Measurements from ENCODE around the gene EPB41L3. TPM values are rescaled to one million over a fixed set of nuclear protein-coding genes. Genes with fewer than 3 reads are reported as not detected.

The EPB41L3 gene
- total RNA-seq, 1 experiment from 2014 or later: 20.6 TPM

DNA sequence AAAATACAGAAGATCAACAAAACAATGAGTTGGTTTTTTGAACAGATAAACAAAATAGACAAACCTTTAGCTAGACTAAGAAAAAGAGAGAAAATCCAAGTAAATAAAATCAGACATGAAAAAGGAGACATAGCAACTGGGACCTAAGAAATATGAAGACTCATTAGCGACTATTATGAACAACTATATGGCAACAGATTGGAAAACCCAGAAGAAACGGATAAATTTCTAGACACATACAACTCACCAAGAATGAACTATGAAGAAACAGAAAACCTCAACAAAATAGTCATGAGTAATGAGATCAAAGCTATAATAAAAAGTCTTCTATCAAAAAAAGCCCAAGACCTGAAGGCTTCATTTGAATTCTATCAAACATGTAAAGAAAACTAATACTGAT is 59.3 kb downstream of the EPB41L3 start:
- DNase-seq (ENCODE audit: low spot score) (no peak), ATAC-seq (no peak)
- no peak overlapping the region for H3K27ac Mint-ChIP-seq
- peaks cover 19% of the 10 kb centered on the region for H3K9me3 Mint-ChIP-seq
- peaks cover 24% of the 10 kb centered on the region for H3K4me1 Mint-ChIP-seq
- H3K36me3 Mint-ChIP-seq: peaks cover 17% of the 10 kb centered on the region
- no peak for TF ChIP-seq ELF4 (CRISPR knock-in tag; IDR thresholded peaks at IDR 0.05; ENCODE audit: low read depth)
- TF ChIP-seq, protein P1, sequence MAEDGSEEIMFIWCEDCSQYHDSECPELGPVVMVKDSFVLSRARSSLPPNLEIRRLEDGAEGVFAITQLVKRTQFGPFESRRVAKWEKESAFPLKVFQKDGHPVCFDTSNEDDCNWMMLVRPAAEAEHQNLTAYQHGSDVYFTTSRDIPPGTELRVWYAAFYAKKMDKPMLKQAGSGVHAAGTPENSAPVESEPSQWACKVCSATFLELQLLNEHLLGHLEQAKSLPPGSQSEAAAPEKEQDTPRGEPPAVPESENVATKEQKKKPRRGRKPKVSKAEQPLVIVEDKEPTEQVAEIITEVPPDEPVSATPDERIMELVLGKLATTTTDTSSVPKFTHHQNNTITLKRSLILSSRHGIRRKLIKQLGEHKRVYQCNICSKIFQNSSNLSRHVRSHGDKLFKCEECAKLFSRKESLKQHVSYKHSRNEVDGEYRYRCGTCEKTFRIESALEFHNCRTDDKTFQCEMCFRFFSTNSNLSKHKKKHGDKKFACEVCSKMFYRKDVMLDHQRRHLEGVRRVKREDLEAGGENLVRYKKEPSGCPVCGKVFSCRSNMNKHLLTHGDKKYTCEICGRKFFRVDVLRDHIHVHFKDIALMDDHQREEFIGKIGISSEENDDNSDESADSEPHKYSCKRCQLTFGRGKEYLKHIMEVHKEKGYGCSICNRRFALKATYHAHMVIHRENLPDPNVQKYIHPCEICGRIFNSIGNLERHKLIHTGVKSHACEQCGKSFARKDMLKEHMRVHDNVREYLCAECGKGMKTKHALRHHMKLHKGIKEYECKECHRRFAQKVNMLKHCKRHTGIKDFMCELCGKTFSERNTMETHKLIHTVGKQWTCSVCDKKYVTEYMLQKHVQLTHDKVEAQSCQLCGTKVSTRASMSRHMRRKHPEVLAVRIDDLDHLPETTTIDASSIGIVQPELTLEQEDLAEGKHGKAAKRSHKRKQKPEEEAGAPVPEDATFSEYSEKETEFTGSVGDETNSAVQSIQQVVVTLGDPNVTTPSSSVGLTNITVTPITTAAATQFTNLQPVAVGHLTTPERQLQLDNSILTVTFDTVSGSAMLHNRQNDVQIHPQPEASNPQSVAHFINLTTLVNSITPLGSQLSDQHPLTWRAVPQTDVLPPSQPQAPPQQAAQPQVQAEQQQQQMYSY (CRISPR knock-in tag; IDR thresholded peaks at IDR 0.05): no peak
- no peak for TF ChIP-seq FOXP1 (CRISPR knock-in tag; IDR thresholded peaks at IDR 0.05; ENCODE audit: borderline replicate concordance)
- TF ChIP-seq, protein P2, sequence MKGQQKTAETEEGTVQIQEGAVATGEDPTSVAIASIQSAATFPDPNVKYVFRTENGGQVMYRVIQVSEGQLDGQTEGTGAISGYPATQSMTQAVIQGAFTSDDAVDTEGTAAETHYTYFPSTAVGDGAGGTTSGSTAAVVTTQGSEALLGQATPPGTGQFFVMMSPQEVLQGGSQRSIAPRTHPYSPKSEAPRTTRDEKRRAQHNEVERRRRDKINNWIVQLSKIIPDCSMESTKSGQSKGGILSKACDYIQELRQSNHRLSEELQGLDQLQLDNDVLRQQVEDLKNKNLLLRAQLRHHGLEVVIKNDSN (CRISPR knock-in tag; IDR thresholded peaks at IDR 0.05): no peak
- TF ChIP-seq MYBL2 (CRISPR knock-in tag; IDR thresholded peaks at IDR 0.05): no peak
- TF ChIP-seq GTF2I (CRISPR knock-in tag; conservative IDR thresholded peaks at IDR 0.05): no peak
- H3K27me3 Mint-ChIP-seq (ENCODE audit: low read depth): no peaks in the 10 kb centered on the region
- CTCF ChIA-PET: interaction anchor here (0.7 kb wide), 1 partner anchor 612 kb away, joined by 3 read pairs; no protein-coding TSS in a partner anchor
- H3K4me3 Mint-ChIP-seq: no peak overlapping the region
- POLR2A ChIA-PET: no interaction called here

DNA sequence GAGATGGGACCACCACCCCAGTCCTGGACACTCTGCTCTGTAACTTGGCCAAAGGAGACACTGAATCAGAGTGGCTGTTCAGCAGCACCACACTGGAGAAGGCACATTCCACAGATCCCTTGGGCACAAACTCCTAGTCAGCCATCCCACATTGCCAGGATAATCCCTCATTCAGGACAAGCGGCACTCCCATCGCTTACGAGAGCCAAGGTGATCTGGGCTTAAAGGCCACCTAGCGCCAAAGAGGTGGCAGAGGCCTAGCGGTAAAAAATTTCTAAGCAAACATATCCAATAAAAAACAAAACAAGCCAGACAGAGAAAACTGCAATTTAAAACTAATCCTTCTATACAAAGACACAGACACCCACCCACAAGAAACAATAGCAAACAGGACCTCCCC is 62.2 kb downstream of the EPB41L3 start:
- Mint-ChIP-seq H3K27me3 (ENCODE audit: low read depth) (no peaks in the 10 kb centered on the region), H3K4me1 (peaks cover 46% of the 10 kb centered on the region), H3K9me3 (peaks cover 10% of the 10 kb centered on the region), H3K36me3 (peaks cover 7% of the 10 kb centered on the region; the same call in 1 of the 2 replicates), H3K27ac (no peak overlapping the region), H3K4me3 (no peak overlapping the region)
- ChIA-PET POLR2A (no interaction called here), CTCF (interaction anchor here (1.3 kb wide), 1 partner anchor 24 kb away, joined by 4 read pairs; no protein-coding TSS in a partner anchor)
- no peak for TF ChIP-seq CREM (CRISPR knock-in tag; IDR thresholded peaks at IDR 0.05)
- TF ChIP-seq FOXP1 (CRISPR knock-in tag; IDR thresholded peaks at IDR 0.05; ENCODE audit: borderline replicate concordance): no peak
- TF ChIP-seq, protein P3, sequence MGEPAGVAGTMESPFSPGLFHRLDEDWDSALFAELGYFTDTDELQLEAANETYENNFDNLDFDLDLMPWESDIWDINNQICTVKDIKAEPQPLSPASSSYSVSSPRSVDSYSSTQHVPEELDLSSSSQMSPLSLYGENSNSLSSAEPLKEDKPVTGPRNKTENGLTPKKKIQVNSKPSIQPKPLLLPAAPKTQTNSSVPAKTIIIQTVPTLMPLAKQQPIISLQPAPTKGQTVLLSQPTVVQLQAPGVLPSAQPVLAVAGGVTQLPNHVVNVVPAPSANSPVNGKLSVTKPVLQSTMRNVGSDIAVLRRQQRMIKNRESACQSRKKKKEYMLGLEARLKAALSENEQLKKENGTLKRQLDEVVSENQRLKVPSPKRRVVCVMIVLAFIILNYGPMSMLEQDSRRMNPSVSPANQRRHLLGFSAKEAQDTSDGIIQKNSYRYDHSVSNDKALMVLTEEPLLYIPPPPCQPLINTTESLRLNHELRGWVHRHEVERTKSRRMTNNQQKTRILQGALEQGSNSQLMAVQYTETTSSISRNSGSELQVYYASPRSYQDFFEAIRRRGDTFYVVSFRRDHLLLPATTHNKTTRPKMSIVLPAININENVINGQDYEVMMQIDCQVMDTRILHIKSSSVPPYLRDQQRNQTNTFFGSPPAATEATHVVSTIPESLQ (CRISPR knock-in tag; IDR thresholded peaks at IDR 0.05): no peak
- TF ChIP-seq, protein P4, sequence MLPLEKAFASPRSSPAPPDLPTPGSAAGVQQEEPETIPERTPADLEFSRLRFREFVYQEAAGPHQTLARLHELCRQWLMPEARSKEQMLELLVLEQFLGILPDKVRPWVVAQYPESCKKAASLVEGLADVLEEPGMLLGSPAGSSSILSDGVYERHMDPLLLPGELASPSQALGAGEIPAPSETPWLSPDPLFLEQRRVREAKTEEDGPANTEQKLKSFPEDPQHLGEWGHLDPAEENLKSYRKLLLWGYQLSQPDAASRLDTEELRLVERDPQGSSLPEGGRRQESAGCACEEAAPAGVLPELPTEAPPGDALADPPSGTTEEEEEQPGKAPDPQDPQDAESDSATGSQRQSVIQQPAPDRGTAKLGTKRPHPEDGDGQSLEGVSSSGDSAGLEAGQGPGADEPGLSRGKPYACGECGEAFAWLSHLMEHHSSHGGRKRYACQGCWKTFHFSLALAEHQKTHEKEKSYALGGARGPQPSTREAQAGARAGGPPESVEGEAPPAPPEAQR (CRISPR knock-in tag; IDR thresholded peaks at IDR 0.05): no peak
- TF ChIP-seq ZNF671 (CRISPR knock-in tag; IDR thresholded peaks at IDR 0.05): no peak
- TF ChIP-seq NR3C1 (CRISPR knock-in tag; conservative IDR thresholded peaks at IDR 0.05; ENCODE audit: low read depth): no peak
- no peak for TF ChIP-seq MYBL2 (CRISPR knock-in tag; IDR thresholded peaks at IDR 0.05)
- TF ChIP-seq ZNF232 (CRISPR knock-in tag; IDR thresholded peaks at IDR 0.05): no peak
- TF ChIP-seq TEAD4 (CRISPR knock-in tag; IDR thresholded peaks at IDR 0.05): no peak
- TF ChIP-seq, protein P5, sequence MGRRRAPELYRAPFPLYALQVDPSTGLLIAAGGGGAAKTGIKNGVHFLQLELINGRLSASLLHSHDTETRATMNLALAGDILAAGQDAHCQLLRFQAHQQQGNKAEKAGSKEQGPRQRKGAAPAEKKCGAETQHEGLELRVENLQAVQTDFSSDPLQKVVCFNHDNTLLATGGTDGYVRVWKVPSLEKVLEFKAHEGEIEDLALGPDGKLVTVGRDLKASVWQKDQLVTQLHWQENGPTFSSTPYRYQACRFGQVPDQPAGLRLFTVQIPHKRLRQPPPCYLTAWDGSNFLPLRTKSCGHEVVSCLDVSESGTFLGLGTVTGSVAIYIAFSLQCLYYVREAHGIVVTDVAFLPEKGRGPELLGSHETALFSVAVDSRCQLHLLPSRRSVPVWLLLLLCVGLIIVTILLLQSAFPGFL (CRISPR knock-in tag; IDR thresholded peaks at IDR 0.05; ENCODE audit: borderline replicate concordance): no peak
- no peak for DNase-seq (ENCODE audit: low spot score)
- ATAC-seq: no peak
